ENCODE results near the gene CRY2. TPM values are rescaled to one million over a fixed set of nuclear protein-coding genes. Genes with fewer than 3 reads are reported as not detected.

CRY2 gene
- total and polyA plus RNA-seq, 2 experiments from 2014 or later = 9.5 to 15.4 TPM

DNA sequence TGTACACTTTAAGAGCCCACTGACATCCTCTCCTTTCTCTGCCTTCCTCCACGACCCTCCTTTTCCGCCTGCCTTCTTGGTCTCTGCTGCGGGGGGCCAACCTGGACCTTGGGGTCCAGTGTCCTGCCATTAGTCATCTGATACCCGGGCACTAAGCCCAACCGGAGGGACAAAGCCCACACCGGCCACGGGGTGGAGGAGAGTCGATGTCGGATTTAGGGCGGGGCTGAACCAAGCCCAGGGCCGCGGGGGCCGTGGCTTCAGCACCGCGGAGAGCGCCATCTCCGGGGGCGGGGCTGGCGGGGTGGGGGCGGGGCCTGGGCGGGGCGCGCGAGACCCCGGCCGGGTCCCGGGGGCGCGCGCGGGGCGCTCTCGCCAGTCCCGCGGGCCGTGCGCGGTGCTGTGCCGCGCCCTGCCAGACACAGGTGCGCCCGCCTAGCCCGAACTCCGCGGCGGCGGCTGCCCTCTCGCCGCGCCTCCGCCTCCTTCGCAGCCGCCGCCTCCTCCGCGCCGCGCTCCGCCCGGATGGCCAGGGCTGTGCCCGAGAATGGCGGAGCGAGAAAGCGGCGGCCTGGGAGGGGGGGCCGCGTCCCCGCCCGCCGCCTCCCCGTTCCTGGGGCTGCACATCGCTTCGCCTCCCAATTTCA lies 38.1 kb downstream of the CRY2 start, which contains the start of gene MAPK8IP1:
TSS of gene MAPK8IP1 (plus strand) at position 378 of the 647 bp plus-strand sequence. CDS start at position 548, 170 bp downstream.
- Histone ChIP-seq H4K20me1 (replicated peaks; ENCODE audit: insufficient read depth) (peaks cover 10% of the 10 kb centered on the region), H3K4me2 (peak within 1 kb of the TSS; percentile 97), H3K4me3 (peak within 1 kb of the TSS; percentile 89), H3K4me1 (ENCODE audit: insufficient read depth) (peaks cover 9% of the 10 kb centered on the region; the same call in 1 of the 2 replicates), H3K36me3 (ENCODE audit: insufficient read depth) (no peaks in the 10 kb centered on the region), H2AFZ (peak within 1 kb of the TSS; percentile 94), H3K79me2 (replicated peaks; ENCODE audit: insufficient read depth) (peaks cover 9% of the 10 kb centered on the region; the same call in 1 of the 2 replicates), H3K27ac (ENCODE audit: low read depth) (no peak within 1 kb of the TSS), H3K27me3 (ENCODE audit: insufficient read depth) (no peaks in the 10 kb centered on the region), H3K9me2 (ENCODE audit: insufficient read depth) (no peaks in the 10 kb centered on the region), H3F3A (replicated peaks; ENCODE audit: low read depth) (no peaks in the 10 kb centered on the region)
- DNase-seq (ENCODE audit: low spot score) = peak; percentile 88
- Mint-ChIP-seq H3K36me3 (ENCODE audit: low read depth) (no peaks in the 10 kb centered on the region; the same call in 2 of the 3 replicates), H3K27me3 (ENCODE audit: insufficient read depth, low read depth, poor library complexity) (peaks cover 4% of the 10 kb centered on the region), H3K9me3 (no peaks in the 10 kb centered on the region), H3K4me1 (peaks cover 10% of the 10 kb centered on the region), H3K4me3 (peak within 1 kb of the TSS; percentile 79), H3K27ac (no peak within 1 kb of the TSS)
- no peak for TF ChIP-seq ZNF331 (CRISPR knock-in tag; IDR thresholded peaks at IDR 0.05; ENCODE audit: low read depth)
- no peak for TF ChIP-seq EZH2 (IDR thresholded peaks at IDR 0.05; ENCODE audit: low read depth, unreplicated experiment)
- TF ChIP-seq, protein P1, sequence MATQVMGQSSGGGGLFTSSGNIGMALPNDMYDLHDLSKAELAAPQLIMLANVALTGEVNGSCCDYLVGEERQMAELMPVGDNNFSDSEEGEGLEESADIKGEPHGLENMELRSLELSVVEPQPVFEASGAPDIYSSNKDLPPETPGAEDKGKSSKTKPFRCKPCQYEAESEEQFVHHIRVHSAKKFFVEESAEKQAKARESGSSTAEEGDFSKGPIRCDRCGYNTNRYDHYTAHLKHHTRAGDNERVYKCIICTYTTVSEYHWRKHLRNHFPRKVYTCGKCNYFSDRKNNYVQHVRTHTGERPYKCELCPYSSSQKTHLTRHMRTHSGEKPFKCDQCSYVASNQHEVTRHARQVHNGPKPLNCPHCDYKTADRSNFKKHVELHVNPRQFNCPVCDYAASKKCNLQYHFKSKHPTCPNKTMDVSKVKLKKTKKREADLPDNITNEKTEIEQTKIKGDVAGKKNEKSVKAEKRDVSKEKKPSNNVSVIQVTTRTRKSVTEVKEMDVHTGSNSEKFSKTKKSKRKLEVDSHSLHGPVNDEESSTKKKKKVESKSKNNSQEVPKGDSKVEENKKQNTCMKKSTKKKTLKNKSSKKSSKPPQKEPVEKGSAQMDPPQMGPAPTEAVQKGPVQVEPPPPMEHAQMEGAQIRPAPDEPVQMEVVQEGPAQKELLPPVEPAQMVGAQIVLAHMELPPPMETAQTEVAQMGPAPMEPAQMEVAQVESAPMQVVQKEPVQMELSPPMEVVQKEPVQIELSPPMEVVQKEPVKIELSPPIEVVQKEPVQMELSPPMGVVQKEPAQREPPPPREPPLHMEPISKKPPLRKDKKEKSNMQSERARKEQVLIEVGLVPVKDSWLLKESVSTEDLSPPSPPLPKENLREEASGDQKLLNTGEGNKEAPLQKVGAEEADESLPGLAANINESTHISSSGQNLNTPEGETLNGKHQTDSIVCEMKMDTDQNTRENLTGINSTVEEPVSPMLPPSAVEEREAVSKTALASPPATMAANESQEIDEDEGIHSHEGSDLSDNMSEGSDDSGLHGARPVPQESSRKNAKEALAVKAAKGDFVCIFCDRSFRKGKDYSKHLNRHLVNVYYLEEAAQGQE (IDR thresholded peaks at IDR 0.05; ENCODE audit: unreplicated experiment) = peak; percentile 76
- no peak for TF ChIP-seq JUNB (IDR thresholded peaks at IDR 0.05; ENCODE audit: unreplicated experiment)
- TF ChIP-seq, protein P2, sequence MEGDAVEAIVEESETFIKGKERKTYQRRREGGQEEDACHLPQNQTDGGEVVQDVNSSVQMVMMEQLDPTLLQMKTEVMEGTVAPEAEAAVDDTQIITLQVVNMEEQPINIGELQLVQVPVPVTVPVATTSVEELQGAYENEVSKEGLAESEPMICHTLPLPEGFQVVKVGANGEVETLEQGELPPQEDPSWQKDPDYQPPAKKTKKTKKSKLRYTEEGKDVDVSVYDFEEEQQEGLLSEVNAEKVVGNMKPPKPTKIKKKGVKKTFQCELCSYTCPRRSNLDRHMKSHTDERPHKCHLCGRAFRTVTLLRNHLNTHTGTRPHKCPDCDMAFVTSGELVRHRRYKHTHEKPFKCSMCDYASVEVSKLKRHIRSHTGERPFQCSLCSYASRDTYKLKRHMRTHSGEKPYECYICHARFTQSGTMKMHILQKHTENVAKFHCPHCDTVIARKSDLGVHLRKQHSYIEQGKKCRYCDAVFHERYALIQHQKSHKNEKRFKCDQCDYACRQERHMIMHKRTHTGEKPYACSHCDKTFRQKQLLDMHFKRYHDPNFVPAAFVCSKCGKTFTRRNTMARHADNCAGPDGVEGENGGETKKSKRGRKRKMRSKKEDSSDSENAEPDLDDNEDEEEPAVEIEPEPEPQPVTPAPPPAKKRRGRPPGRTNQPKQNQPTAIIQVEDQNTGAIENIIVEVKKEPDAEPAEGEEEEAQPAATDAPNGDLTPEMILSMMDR (conservative IDR thresholded peaks at IDR 0.05; ENCODE audit: low read depth in 2 of 2) = 0 out of 4 replicates have a peak, but pooled peaks of 1 of the 2 experiments have one; percentile 2
- no peak for TF ChIP-seq ZNF114 (CRISPR knock-in tag; IDR thresholded peaks at IDR 0.05)
- no peak for TF ChIP-seq NANOG (IDR thresholded peaks at IDR 0.05; ENCODE audit: borderline replicate concordance)
- TF ChIP-seq CREB1 (CRISPR knock-in tag; IDR thresholded peaks at IDR 0.05; ENCODE audit: low read depth) = no peak
- no peak for TF ChIP-seq EZH2phosphoT487 (IDR thresholded peaks at IDR 0.05; ENCODE audit: unreplicated experiment)
- TF ChIP-seq STAT1 (IDR thresholded peaks at IDR 0.05; ENCODE audit: unreplicated experiment) = no peak
- TF ChIP-seq, protein P3, sequence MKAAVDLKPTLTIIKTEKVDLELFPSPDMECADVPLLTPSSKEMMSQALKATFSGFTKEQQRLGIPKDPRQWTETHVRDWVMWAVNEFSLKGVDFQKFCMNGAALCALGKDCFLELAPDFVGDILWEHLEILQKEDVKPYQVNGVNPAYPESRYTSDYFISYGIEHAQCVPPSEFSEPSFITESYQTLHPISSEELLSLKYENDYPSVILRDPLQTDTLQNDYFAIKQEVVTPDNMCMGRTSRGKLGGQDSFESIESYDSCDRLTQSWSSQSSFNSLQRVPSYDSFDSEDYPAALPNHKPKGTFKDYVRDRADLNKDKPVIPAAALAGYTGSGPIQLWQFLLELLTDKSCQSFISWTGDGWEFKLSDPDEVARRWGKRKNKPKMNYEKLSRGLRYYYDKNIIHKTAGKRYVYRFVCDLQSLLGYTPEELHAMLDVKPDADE (IDR thresholded peaks at IDR 0.05) = no peak
- TF ChIP-seq POLR2AphosphoS5 (IDR thresholded peaks at IDR 0.05; ENCODE audit: low read depth) = peak; percentile 48; the same call in 1 of the 2 replicates
- ATAC-seq = peak; percentile 84

Data from GM23338 (cell line).